DND-41 (cell line): Measurements from ENCODE around the gene SNX10.

Source experiments
- ATAC-seq: fragments of 200-7000 bp; cut with Tn5 transposase; 3 replicates; pipeline ENCODE4 v1.9.1; 2021; ENCODE audit warnings: low read depth; ENCODE audit not compliant: insufficient read depth
- DNase-seq: peaks from one replicate; pipeline ENCODE4 v3.0.0-alpha.2; 2020
- H2AFZ ChIP-seq: 2 replicates; pipeline ENCODE4 v1.6.0; 2012; ENCODE audit warnings: low read depth, low read length
- H3K27ac ChIP-seq: 2 replicates; pipeline ENCODE4 v1.5.1; 2012; ENCODE audit warnings: low read length, inconsistent platforms
- H3K27me3 ChIP-seq: fragments of 200-600 bp; sonication (generic); 2 replicates; pipeline ENCODE4 v1.6.0; 2012; ENCODE audit warnings: low read length, mild to moderate bottlenecking, inconsistent platforms; ENCODE audit not compliant: insufficient read depth, poor library complexity
- H3K36me3 ChIP-seq: 2 replicates; pipeline ENCODE4 v1.5.1; 2012; ENCODE audit warnings: low read length, inconsistent platforms; ENCODE audit not compliant: insufficient read depth
- H3K4me1 ChIP-seq: 2 replicates; pipeline ENCODE4 v1.5.1; 2012; ENCODE audit warnings: mild to moderate bottlenecking, low read length; ENCODE audit not compliant: insufficient read depth
- H3K4me2 ChIP-seq: 2 replicates; pipeline ENCODE4 v1.6.0; 2012; ENCODE audit warnings: mild to moderate bottlenecking, moderate library complexity, low read length, inconsistent platforms; ENCODE audit not compliant: insufficient read depth
- H3K4me3 ChIP-seq, 2 experiments: fragments of 200-600 bp in 1 of 2; shearing (Covaris generic) in 1 of 2; 2 replicates each; pipeline ENCODE4 v1.5.1; 2012 to 2016; ENCODE audit warnings: inconsistent platforms in 2 of 2, low read length in 2 of 2, mild to moderate bottlenecking in 2 of 2, low read depth in 1 of 2, moderate library complexity in 1 of 2
- H3K79me2 ChIP-seq: 2 replicates; pipeline ENCODE4 v1.6.0; 2012; ENCODE audit warnings: low read length, inconsistent platforms; ENCODE audit not compliant: insufficient read depth
- H3K9ac ChIP-seq: 2 replicates; pipeline ENCODE4 v1.6.0; 2012; ENCODE audit warnings: low read depth, mild to moderate bottlenecking, inconsistent platforms, low read length, moderate library complexity
- H3K9me3 ChIP-seq: 2 replicates; pipeline ENCODE4 v1.5.1; 2012; ENCODE audit warnings: low read length, moderate library complexity, mild to moderate bottlenecking, inconsistent platforms; ENCODE audit not compliant: insufficient read depth, severe bottlenecking
- H4K20me1 ChIP-seq: 2 replicates; pipeline ENCODE4 v1.6.0; 2012; ENCODE audit warnings: low read length; ENCODE audit not compliant: insufficient read depth
- EZH2 ChIP-seq: IDR thresholded peaks from 3 replicates; pipeline ENCODE4 v1.6.1; 2012; ENCODE audit warnings: borderline replicate concordance, low read depth, mild to moderate bottlenecking, moderate library complexity, low read length, inconsistent platforms; ENCODE audit not compliant: severe bottlenecking
- TF ChIP-seq, protein P1 (sequence below): IDR thresholded peaks from 2 replicates; pipeline ENCODE4 v1.5.1; 2012; ENCODE audit warnings: borderline replicate concordance, low read length, moderate library complexity, mild to moderate bottlenecking; ENCODE audit not compliant: poor library complexity, severe bottlenecking; ENCODE audit errors: extremely low read depth

The SNX10 gene

GRCh38 chr7:26337232-26337865 is 45.7 kb downstream of the SNX10 start:
- no peak overlapping the region for H3K9ac ChIP-seq
- H3K27ac ChIP-seq, result no peak overlapping the region
- no peak overlapping the region for H2AFZ ChIP-seq
- H3K4me2 ChIP-seq, result no peak overlapping the region
- no peaks in the 10 kb centered on the region for H3K27me3 ChIP-seq
- no peaks in the 10 kb centered on the region for H4K20me1 ChIP-seq
- no peak overlapping the region for H3K4me3 ChIP-seq
- no peaks in the 10 kb centered on the region for H3K36me3 ChIP-seq
- ATAC-seq (no peak), DNase-seq (no peak)
- TF ChIP-seq, protein P1, sequence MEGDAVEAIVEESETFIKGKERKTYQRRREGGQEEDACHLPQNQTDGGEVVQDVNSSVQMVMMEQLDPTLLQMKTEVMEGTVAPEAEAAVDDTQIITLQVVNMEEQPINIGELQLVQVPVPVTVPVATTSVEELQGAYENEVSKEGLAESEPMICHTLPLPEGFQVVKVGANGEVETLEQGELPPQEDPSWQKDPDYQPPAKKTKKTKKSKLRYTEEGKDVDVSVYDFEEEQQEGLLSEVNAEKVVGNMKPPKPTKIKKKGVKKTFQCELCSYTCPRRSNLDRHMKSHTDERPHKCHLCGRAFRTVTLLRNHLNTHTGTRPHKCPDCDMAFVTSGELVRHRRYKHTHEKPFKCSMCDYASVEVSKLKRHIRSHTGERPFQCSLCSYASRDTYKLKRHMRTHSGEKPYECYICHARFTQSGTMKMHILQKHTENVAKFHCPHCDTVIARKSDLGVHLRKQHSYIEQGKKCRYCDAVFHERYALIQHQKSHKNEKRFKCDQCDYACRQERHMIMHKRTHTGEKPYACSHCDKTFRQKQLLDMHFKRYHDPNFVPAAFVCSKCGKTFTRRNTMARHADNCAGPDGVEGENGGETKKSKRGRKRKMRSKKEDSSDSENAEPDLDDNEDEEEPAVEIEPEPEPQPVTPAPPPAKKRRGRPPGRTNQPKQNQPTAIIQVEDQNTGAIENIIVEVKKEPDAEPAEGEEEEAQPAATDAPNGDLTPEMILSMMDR, result no peak
- TF ChIP-seq EZH2, result no peak
- no peaks in the 10 kb centered on the region for H3K79me2 ChIP-seq
- H3K9me3 ChIP-seq, result no peaks in the 10 kb centered on the region
- H3K4me1 ChIP-seq, result no peaks in the 10 kb centered on the region

DNA sequence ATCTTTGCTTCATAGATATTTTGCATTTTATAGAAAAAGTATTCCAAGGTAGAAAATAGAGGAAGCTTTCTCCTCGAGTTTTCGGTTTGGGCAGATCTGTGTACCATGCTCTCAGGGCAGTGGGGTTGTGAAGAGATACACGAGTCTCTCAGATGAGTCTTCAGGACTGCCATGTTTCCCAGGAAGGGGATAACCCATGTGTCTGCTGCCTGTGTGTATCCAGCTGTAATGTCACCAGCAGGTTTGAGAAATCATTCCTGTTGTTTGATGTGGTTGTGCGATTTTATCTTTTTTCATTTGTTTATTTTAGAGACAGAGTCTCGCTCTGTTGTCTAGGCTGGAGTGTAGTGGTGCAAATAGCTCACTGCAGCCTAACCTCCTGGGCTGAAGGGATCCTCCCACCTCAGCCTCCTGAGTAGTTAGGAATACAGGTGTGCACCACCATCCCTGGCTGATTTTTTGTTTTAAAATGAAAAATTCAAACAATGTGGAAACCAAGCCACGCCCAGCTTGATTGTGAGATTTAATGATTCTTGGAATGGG is 48.9 kb downstream of the SNX10 start:
- no peaks in the 10 kb centered on the region for H3K79me2 ChIP-seq
- no peak overlapping the region for H3K4me3 ChIP-seq
- no peaks in the 10 kb centered on the region for H3K27me3 ChIP-seq
- no peak overlapping the region for H3K4me2 ChIP-seq
- no peaks in the 10 kb centered on the region for H3K9me3 ChIP-seq
- no peak overlapping the region for H3K27ac ChIP-seq
- DNase-seq, result no peak
- H3K4me1 ChIP-seq, result no peaks in the 10 kb centered on the region
- H2AFZ ChIP-seq, result no peak overlapping the region
- ATAC-seq, result peak; percentile 53; the same call in 2 of the 3 replicates
- H3K9ac ChIP-seq, result no peak overlapping the region
- no peaks in the 10 kb centered on the region for H4K20me1 ChIP-seq
- H3K36me3 ChIP-seq, result no peaks in the 10 kb centered on the region
- no peak for TF ChIP-seq EZH2
- TF ChIP-seq, protein P1, result no peak

DNA sequence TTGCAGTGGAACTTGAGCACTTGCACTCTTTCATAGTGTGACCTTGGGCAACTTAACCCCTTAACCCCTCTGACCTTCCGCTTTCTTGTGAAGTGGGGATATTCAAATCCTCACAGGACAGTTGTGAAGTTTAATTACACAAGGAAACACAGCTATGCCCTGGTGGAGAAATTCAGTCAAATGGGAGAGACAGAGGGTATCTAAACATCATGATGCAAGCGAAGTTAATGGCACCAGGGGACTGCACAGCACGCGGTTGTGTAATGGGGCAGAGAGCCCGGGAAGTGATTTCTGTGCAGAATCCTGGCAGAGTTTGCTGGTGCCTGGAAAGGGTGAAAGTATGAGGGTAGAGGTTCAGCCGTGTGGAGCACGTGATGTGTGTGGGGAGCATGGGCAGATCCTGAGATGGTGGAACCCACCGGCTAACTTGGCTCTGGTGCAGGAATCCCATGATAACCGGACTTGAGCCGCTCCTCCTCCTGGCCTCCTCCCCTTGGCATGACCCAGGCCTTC is 51.7 kb downstream of the SNX10 start:
- H3K79me2 ChIP-seq, result no peaks in the 10 kb centered on the region
- no peaks in the 10 kb centered on the region for H3K9me3 ChIP-seq
- H4K20me1 ChIP-seq, result no peaks in the 10 kb centered on the region
- H3K27me3 ChIP-seq, result no peaks in the 10 kb centered on the region
- DNase-seq, result no peak
- TF ChIP-seq, protein P1, result no peak
- TF ChIP-seq EZH2, result no peak
- no peak overlapping the region for H2AFZ ChIP-seq
- no peak overlapping the region for H3K27ac ChIP-seq
- H3K4me2 ChIP-seq, result no peak overlapping the region
- peaks cover 13% of the 10 kb centered on the region for H3K36me3 ChIP-seq
- no peak overlapping the region for H3K9ac ChIP-seq
- H3K4me1 ChIP-seq, result no peaks in the 10 kb centered on the region
- no peak for ATAC-seq
- H3K4me3 ChIP-seq, result no peak overlapping the region
